ENCODE measurements around the gene NTM.

The NTM gene

DNA sequence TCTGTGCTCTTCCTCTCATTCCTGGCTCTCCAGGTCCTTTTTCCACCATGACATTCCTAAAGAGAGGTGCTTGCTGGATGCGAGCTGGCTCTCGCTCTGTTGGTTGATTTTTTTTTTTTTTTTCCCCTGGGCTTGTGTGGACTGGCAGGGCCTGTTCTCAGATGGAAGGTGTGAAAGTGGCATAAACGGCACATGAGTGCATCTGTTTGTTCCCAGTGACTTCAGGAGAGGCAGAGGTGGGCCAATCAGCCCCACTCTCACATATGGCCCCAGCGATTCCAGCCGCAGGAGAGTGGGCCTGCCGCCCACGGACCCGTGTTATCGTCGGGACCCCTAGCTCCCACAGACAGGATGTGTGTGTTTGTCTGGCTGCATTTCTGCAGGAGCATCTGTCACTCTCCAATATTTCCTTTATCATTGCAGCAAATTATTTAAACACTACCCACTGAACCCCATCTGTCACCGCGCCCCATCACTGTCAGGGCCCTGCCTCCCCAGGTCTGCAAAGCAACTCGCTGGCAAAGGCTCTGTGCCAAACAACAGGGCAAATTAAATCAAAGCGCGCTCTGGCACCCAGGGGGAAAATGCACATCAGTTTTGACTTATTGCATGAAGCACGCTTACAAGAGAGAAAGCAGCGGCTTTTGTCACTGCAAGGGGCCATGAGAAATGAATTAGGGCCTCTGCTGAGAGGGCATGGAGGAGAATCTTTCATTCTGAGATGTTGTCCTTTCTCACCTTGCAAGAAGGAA, 886.3 kb downstream of the NTM start:
- DNase-seq: no peak

DNA sequence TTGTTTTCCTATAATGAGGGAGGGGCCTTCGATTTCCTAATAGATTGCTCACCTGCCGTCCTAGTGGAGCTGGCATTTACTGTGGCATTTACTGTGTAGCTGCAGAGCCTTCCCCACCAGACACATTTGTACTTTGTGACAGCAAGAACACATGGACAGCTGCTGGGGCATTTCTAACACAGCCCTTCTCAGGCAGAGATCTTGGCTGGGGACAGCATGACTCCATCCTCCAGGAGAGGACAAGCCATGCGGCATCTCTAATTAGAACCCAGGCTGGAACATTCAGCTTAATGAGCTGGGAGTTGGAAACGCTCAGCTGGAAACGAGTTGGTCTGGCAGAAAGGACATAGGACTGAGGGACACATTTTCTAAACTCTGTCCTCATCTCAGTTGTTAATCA, 887.5 kb downstream of the NTM start:
- DNase-seq: no peak

- no peak for DNase-seq
Measured at GRCh38 chr11:132258875-132259274, 888.5 kb downstream of the NTM start.

DNA sequence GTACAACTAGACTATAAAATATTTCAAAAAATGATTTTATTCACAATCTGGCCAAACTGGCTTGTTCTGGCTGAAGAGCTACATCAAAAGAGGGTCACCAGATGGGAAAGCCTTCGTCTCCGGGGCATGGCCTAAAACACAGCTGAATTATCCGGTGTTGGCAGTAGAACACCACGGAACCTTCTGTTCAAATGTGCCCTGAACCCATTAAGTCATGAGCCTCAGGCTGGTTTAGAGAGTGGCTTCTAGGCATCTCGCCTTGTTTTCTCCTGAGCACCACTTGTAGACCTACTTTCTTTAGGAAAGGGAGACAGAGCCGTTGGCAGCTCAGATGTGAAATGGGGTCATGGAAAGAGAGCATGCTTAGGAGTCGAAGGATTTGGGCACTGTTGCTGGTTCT, 890.2 kb downstream of the NTM start:
- DNase-seq: no peak

DNA sequence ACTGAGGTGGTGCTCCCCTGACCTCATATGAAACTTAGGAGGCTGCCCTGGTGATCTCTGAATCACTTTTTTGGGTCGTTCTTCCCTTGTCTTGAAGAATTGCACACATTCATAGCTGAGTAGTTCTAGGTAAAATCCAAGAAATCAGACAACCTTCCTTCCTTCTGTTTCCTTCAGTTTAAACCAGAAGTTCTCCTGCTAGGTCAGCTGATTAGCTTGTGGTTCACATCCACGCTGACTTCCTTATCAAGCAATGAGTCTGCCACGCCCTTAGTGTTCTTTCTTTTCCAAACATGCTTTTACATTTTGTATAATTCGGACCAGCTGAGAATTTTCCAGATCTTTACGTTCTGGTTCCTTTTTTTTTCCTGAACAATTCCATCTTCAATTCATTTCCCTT, 892.8 kb downstream of the NTM start:
- no peak for DNase-seq

DNA sequence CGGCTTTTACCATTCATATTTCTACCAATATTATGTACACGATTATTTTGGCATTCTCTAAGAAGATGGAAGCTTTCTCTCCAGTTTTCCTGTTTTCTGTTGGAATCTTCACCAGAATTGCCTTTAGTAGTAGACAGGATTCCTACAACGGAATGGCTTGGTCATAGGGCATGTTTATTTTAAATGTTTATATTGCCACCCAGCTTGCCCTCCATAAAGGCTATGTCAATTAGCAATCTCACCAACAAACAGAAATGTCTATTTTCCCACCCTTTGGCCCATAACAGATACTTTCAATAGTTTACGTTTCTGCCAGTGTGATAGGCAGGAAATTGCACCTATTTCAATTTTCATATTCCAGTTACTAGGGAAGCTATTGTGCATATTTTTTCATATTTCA, 893.5 kb downstream of the NTM start:
- no peak for DNase-seq

DNA sequence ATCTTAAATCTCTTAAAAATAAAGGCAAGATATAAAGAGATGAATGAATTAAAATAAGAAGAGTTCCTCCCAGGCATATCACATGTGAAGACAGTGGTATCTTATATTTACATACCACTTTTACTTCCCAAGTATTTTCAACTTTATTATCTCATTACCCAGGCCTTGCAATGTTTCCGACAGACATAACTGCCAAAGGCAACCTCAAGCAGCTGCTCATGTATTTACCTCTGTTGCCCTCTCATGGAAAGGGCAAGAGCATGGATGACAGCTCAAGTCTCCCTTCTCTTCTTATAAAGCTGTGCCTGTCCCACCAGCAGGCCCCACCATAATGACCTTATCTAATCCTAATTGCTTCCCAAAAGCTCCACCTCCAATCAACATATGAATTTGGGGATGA, 894.2 kb downstream of the NTM start:
- DNase-seq: no peak

DNA sequence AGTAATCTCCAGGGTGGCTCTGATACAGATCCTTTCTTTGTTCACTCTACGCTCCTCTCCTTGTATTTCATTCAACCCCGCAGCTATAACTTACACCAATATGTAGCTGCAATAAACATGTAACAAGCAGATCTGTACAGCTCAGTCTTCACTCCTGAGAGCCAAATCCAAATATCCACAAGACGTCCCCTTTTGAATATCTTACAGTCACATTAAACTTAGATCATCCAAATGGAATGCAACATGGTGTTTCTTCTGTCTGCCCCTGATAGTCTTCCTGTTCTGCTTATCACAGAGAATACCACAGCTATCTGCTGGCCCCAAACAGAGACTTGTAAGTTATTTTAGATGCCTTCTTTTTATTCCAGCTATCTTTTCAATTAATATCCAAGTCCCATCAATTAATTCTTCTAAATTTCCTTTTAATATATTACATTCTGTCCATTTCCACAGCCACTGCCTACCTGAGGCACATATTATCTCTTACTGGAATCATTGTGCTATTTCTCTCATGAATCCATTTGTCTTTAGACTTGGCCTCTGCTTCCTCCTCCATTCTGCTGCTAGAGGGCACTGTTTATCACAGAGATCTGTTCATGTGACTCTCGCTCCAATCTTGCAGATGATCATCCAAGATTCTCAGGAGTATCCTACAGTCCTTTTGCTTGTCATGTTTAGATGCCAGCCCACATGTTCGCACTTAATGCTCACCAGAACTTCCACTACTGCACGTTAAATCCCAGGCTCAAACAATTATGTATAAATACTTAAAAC, 908.6 kb downstream of the NTM start:
- DNase-seq: no peak

DNA sequence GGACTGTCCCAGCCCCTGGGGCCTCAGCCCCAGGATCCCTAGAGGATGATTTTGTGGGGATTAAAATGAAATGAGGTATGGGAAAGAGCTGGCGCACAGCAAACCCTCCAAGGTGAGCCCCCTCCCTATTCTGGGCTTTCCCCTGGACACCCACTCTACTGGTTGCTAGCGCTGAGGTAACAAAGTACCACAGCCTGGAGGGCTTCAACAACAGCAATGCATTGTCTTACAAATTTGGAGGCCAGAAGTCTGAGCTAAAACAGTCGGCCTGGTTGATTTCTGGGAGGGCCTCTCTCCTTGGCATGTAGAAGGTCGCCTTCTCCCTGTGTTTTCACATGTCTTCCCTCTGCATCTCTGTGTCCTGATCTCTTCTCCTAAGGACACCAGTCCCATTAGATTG, 913.6 kb downstream of the NTM start:
- no peak for DNase-seq

GRCh38 chr11:132284611-132285010, 914.2 kb downstream of the NTM start:
- DNase-seq: no peak

DNA sequence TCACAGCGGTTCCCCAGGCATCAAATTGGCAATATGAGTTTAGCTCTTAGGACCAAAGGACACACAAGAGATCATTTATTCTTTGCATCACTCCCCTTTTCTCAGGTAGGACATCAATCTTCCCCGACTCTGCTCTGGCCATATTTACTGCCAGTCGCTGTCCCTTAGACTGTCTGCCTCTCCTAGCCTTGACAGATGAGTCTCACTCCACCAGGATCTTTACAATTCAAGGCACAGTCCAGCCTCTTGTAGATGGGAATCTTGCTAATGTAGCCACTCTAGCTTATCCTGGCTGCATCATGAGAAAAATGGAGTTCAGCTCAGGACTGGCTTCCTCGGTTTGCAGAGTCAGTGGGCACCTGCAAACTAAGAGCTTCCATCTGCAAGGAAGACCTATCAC, 915.2 kb downstream of the NTM start:
- no peak for DNase-seq

DNA sequence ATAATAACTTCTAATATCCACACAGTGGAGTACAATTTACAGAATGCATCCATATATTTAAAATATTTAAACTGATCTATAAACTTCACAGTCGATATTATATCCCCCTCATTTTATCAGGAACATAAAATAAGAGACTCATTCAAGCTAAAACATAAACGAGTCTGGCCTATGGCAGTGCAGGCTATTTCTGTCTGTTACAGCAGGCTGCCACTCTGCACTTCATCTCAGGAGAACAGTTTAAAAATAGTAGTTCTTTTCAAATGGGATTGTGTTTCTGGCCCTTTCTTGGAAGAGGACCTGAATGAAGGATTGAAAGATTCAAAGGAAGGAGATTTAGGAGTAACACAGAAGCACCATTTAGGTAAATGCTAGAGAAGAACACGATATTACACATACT, 915.7 kb downstream of the NTM start:
- no peak for DNase-seq

- DNase-seq: no peak
Measured at GRCh38 chr11:132288036-132288435, 917.6 kb downstream of the NTM start.

- DNase-seq: no peak
Measured at GRCh38 chr11:132289590-132290256, 919.3 kb downstream of the NTM start.

- DNase-seq: no peak
Measured at GRCh38 chr11:132293586-132293985, 923.2 kb downstream of the NTM start.

DNA sequence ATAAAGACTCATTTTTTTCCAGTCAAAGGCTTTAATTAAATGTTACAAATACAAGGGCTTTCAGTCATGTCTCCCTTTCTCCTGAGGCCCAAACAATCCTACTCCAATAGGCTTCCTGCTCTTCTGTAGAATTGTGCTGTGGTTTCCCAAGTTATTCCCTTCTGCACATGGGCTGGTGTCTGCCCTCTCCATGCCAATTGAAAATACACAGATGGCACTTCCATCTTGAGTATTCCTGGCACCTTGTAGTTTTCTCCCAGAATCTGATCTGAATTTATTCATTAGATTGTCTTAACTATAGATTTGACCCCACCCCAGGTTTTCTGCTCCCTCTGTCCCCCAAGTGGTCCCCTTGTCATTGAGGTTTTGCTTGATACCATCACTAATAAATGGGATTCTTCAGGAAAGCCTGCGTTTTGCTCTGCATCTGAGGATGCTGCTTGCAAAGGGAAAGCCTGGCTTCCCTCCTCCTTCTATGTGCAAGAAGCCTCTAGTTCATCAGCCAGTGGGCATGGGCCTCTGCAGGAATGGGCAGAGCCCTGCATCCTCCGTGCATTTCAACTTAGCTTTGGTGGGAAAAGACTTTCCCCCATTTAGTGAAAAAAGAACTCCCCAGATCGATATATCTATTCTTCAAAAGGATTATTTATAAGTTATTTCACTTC, 926.7 kb downstream of the NTM start:
- no peak for DNase-seq

GRCh38 chr11:132298357-132298756, 927.9 kb downstream of the NTM start:
- DNase-seq: no peak

DNA sequence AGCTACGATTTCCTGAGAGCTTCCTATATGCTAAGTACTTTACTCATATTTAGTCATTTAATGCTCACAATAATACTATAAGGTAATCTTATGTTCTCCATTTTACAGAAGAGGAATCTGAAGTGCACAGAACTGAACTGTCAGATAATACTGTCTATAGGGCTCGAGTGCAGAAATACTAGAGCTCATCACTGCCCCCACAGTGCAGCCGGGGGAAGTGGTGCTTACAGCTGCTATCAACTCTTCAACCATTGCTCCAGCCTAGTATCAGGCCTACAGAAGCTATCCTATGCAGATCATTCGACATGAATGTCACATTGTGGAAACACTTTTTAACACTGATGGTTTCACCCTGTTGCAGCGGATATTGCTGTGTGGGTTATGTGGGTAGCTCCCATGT, 929.9 kb downstream of the NTM start:
- no peak for DNase-seq

- DNase-seq: no peak
Measured at GRCh38 chr11:132301465-132301864, 931.0 kb downstream of the NTM start.

DNA sequence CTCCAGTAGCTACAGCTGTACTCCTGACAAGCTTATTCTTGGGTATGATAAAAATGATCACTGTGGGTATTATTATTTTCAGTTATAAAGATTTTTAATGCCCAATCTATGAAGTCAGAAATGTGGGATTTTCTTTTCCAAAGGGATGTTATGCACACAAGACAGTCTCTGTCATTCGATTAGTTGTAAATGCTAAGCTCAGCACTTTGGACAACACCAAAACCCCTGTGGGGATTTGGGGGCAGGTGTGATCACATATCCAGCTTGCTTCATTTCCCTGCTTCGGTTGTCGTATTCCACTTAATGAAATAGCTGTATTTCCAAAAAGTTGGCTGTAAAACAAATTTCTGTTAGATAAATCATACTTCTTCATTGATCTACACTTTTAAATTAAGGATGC, 931.5 kb downstream of the NTM start:
- no peak for DNase-seq

DNA sequence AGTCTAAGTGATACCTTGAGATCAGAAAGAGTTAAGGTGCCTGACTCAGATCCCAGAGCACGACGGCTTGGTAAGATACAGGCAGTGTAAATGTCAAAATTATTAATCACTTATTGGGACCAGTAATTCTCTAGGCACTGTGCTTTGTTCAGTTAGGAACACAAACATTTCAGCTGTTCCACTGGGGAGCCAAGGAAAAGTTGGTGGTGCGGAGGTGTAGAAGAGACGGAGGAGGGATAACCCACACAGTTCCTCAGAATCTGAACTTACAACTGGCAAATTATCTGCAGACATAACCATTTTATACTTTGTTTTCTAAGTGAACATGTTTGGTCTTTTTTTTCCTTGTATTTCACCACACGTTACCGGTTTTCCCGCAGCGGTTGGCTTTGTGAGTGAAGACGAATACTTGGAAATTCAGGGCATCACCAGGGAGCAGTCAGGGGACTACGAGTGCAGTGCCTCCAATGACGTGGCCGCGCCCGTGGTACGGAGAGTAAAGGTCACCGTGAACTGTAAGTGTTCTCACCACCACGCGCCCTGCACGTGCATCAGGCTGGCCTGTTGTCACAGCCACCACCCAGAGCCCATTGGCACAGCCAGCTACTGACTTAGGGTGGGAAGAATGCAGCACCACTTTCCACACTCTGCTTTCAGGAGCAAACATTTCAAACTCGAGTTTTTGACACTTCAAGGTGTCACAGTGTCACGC, 937.0 kb downstream of the NTM start:
- no peak for DNase-seq
